RWPE1 (cell line): ENCODE measurements around the gene STAT5B.

Experiments used
- CTCF ChIA-PET: fragments of 350-600 bp; sonication (Branson Sonifier 250); formaldehyde crosslinking; extraction: SDS; loops from one replicate; lab custom pipeline; 2021; lab: Yijun Ruan, JAX
- POLR2A ChIA-PET: fragments of 400-600 bp; formaldehyde crosslinking; extraction: SDS; loops from one replicate; lab custom pipeline; 2020; ENCODE audit warnings: antibody characterized with exemption; ENCODE audit not compliant: low non-redundant PET; lab: Yijun Ruan, JAX
- DNase-seq: peaks from one replicate; pipeline ENCODE4 v3.0.0; 2012; ENCODE audit warnings: low spot score
- H3K27ac ChIP-seq: fragments of 450-650 bp; 2 replicates; pipeline ENCODE4 v1.5.1; 2017
- CTCF ChIP-seq: fragments of 450-650 bp; conservative IDR thresholded peaks from 2 replicates; pipeline ENCODE4 v1.5.1; 2017; ENCODE audit warnings: low read depth, mild to moderate bottlenecking

Gene STAT5B

GRCh38 chr17:42284024-42284369 lies 7.8 kb upstream of the STAT5B start:
- ChIA-PET POLR2A (no interaction called here), CTCF (no interaction called here)
- TF ChIP-seq CTCF = no peak
- DNase-seq = no peak
- no peak overlapping the region for H3K27ac ChIP-seq

GRCh38 chr17:42283241-42284023 lies 7.2 kb upstream of the STAT5B start:
- H3K27ac ChIP-seq = no peak overlapping the region
- no peak for DNase-seq
- ChIA-PET POLR2A (no interaction called here), CTCF (no interaction called here)
- TF ChIP-seq CTCF = no peak

GRCh38 chr17:42282478-42283080 lies 6.4 kb upstream of the STAT5B start:
- POLR2A ChIA-PET = no interaction called here
- H3K27ac ChIP-seq = no peak overlapping the region
- no peak for TF ChIP-seq CTCF
- DNase-seq = no peak
- CTCF ChIA-PET = no interaction called here

GRCh38 chr17:42281571-42282096 lies 5.4 kb upstream of the STAT5B start:
- ChIA-PET CTCF (interaction anchor here (0.7 kb wide), 1 partner anchor 157 kb away, joined by 5 read pairs; no protein-coding TSS in a partner anchor), POLR2A (no interaction called here)
- no peak for DNase-seq
- no peak overlapping the region for H3K27ac ChIP-seq
- no peak for TF ChIP-seq CTCF

GRCh38 chr17:42279776-42280630 lies 3.8 kb upstream of the STAT5B start:
- CTCF ChIA-PET = interaction anchor here (1.0 kb wide), 1 partner anchor 32 kb away, joined by 4 read pairs; no protein-coding TSS in a partner anchor
- no peak for DNase-seq
- no peak overlapping the region for H3K27ac ChIP-seq
- POLR2A ChIA-PET = no interaction called here
- no peak for TF ChIP-seq CTCF

- peak overlapping the region; percentile 70 for H3K27ac ChIP-seq
- ChIA-PET POLR2A (interaction anchor here (0.7 kb wide), 1 partner anchor 55 kb away, joined by 5 read pairs; no protein-coding TSS in a partner anchor), CTCF (interaction anchor here (0.5 to 0.9 kb wide), 3 partner anchors 83 to 315 kb away, joined by 3 to 7 read pairs (median 4); no protein-coding TSS in a partner anchor)
- TF ChIP-seq CTCF = no peak
- no peak for DNase-seq
Observed at GRCh38 chr17:42277342-42277712, 1.1 kb upstream of the STAT5B start.
